Hepatic stellate cell (primary cell): ENCODE results near the gene NUP50.
"Not testable (repeated sequence)": the region's sequence is repeated elsewhere in the genome, so short reads cannot be mapped to it uniquely, and the experiment has no call there.

ENCODE experiments used
- DNase-seq: peaks from one replicate; pipeline ENCODE4 v3.0.0; 2011; ENCODE audit warnings: low spot score

Gene NUP50

DNA sequence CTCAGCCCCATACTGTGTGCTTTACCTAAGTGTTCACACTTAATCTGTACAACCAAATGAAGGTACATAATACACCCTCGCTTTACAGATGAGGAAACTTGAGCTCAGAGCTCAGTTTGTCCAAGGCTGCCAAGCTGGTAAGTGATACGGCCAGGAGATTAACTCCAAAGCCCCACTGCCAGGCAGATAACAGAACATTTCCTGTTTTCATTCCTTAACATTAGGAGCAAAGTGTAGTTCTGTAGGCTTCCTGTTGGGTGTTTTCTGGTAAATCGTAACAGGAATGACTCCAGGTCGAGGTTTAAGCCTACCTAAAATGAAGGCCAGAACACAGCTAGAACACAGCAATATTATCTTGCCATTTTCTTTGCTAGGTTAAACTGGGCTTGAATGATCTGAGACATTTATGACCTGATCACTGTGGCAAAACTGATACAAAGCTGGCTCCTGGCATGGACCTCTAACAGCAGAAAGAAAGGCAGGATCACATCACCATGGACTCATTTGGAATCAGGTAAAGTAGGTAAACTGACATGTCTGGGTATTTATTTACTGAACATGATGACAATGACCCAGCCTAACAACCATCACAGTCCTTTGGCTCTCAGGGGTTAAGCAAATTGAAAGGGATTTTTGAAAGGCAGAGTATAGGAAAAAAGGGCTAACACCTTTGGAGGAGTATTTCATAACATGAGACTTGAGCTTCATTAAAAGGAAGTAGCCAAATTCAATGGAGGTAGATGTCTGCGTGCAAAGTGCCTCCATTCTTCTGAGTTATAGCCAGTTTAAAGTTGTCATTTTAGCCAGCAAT is 3.9 kb upstream of the NUP50 start:
- DNase-seq, result no peak

DNA sequence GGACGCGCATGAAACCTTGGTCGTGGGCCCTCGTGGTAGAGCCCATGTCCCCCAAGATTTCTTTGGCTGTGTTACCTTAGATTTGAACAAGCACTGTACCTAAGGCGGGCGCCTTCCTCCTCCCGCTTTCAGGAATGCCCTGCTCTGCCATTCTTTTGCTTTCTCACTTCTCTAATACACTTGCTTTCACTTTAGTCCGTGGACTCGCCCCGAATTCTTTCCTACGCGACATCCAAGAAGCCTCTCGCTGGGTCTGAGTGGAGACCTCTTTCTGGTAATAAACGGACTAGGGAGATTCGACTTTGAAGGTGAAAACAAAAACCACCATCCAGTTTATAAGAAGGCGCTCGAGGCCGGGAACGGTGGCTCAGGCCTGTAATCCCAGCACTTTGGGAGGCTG is 1.2 kb upstream of the NUP50 start:
- no peak for DNase-seq

DNA sequence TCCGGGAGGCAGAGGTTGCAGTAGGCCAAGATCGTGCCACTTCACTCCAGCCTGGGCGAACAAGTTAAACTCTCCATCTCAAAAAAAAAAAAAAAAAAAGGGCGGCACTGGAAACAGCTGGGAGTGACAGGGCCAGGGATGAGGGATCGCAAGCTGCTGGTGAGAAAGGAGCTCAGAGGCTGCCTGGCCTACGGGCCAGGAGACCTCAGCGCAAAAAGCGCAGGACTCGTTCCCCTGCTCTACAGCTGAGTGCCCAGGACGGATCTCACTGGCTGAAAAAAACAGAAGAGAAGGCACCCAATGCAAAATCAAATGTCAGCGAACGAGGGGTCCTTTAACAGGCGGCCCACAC is 650 bp upstream of the NUP50 start:
- peak; percentile 53 for DNase-seq

- DNase-seq, result peak; percentile 26
Observed at GRCh38 chr22:45164270-45165088, 754 bp downstream of the NUP50 start.

GRCh38 chr22:45166932-45167331 is 3.2 kb downstream of the NUP50 start:
- no peak for DNase-seq

GRCh38 chr22:45169591-45170466 is 6.1 kb downstream of the NUP50 start:
- DNase-seq, result no peak

DNA sequence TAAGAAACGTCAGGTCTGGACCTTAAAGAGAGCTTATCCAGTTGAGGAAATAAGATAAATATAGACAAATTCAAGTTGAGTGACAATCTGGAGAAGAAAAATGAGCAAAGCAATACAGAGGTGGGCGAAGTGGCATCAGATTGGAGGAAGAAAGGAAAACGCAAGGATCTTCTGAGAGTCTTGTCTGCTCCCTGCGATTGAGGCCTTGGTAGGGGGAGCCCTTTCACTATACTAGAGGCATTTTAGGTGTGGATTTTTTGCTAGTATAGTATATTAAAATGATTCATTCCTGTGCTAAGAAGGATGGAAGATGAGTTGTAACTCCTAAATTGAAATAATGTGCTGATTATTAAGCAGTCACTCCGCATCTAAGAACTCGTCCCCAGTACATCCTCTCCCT is 8.1 kb downstream of the NUP50 start:
- DNase-seq, result no peak

DNA sequence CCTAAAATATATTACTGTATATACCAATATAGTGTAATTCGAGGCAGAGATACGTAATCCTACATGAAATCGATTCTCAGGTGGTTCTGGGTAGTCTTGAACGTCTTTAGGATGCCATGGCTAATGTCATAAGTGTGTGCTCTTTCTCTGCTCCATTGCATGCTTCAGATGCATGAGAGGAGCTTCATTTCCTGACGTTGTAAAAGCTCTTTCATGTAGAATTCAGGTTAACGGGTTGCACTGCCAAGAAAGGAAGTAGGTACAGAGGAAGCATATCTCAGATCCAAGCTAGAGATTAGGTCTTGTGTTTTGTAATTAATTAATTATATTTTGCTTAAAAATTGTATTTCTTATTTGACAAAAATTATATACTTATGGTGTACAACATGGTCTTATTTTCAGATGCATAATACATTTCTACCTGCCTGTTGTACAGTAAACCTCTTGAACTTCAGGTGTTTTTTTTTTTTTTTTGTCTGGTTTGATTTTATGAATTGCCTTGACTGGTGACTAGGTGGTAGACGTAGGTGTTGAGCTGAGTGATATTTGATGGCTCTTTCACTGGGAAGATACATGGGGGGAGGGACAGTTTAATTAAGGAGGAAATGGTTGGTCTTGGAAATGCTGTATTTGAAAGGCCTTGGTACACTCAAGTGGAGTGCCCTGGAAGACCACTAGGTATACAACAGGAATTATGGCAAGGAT is 9.3 kb downstream of the NUP50 start:
- no peak for DNase-seq

- DNase-seq, result no peak
Observed at GRCh38 chr22:45179276-45180049, 15.7 kb downstream of the NUP50 start.

GRCh38 chr22:45180146-45180679 is 16.5 kb downstream of the NUP50 start:
- DNase-seq, result no peak

DNA sequence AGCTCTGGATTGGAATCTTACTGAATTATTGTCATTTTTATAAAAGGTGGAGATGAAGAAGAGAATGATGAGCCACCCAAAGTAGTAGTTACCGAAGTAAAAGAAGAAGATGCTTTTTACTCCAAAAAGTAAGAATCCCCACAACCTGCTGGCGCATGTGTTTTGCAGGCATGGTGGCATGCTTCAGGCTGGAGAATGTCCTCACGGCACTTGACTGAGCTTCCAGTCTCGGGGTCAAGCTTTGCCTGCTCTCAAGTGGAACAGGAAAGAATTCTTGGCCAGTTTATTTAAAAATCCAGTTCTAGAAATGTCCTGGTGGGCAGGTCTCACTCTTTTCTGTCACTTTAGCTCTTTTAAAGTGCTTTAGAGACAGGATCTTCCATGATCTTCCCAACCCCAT is 17.5 kb downstream of the NUP50 start:
- no peak for DNase-seq

DNA sequence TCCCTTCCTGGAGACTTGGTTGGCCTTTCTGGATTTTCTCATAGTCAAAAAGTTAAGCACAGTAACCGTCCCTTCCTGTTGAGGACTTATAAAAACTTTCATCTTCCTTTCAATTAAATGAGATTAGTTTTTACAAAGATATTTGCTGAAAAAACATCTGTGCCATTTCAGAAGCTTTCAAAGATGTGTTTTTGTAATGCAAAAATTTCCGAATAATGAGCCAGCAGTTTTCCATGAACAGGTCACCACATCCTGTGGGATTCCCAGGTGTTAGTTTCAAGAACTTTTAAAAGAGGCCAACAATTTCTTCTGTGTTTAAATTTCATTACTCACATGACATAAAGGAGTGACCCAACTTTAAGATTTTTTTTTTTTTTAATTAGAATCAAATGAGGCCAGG is 18.0 kb downstream of the NUP50 start:
- DNase-seq, result no peak

DNA sequence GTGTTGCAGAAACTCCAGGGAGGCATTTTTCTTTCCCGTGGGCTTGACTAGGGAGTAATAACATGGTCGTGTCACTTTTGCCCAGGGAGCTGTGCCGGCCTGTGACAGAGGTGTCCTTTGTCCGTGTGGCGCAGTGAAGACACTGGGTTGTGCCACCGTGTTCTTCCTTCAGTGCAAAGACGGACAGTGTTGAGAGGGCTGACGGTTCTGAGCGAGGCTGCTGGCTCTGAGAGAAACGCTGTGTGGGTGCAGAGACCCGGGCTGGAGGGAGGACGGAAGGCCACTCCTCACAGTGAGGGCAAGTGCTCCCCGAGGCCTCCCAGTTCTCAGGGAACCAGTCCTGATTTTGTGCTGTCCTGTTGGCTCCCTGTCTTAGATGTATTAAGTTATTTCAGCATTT is 20.2 kb downstream of the NUP50 start:
- no peak for DNase-seq

DNA sequence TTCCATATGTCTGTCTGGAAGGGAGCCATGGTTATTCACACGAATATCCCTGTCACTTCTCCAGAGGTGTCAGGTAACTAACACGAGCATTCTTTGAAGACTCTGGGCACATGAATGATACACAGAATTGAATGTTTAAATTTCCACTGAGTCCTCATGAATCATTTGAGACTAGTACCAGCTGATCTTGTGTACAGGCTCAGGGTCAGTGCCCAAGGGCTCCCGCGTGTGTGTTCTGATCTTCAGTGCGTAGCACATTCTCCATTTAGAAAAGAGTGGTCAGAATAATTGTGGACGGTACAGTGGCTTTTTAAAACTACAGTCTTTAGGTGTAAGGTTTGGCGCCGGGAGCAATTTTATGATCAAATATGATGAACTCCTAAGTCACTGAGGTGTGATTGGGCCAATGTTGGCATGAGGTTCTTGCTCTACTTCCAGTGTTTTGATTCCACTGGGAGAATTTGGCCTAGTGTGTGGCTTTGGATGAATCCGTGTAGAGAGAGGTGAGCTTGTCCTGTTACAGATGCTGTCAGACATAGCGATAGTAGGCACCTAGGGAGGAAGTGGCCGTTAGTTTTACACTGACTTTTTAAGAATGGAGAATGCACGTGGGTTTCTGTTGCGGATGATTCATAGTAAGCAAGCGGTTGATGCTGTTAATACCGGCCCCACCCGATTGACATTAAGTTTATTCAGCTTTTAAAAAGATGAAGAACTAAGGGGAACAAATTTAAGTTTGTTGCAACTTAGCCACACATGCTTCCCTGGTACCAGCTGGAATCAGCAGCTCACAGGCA is 22.2 kb downstream of the NUP50 start:
- no peak for DNase-seq

GRCh38 chr22:45187891-45188290 is 24.2 kb downstream of the NUP50 start:
- no peak for DNase-seq

GRCh38 chr22:45188779-45189178 is 25.1 kb downstream of the NUP50 start:
- DNase-seq, result no peak

GRCh38 chr22:45190202-45190872 is 26.6 kb downstream of the NUP50 start:
- DNase-seq, result no peak

GRCh38 chr22:45191746-45192145 is 28.0 kb downstream of the NUP50 start:
- not testable (repeated sequence) for DNase-seq

- no peak for DNase-seq
Observed at GRCh38 chr22:45192701-45193187, 29.0 kb downstream of the NUP50 start.
